Glomerular endothelial cell (primary cell): ENCODE data around the gene CCDC102A. TPM values are rescaled to one million over a fixed set of nuclear protein-coding genes. Genes with fewer than 3 reads are reported as not detected.

Experiments
- DNase-seq: peaks from one replicate; pipeline ENCODE4 v3.0.0-alpha.2; 2011; ENCODE audit warnings: low read depth, low spot score; ENCODE audit errors: extremely low read depth
- total RNA-seq: library from RNA; depleted of rRNA; stranded (reverse); fragments of >200 nt; gene quantifications from 2 replicates; pipeline ENCODE4 v1.2.3, GENCODE V29; 2015

The CCDC102A gene
- total RNA-seq, 1 donor from 2014 or later = 22.6 TPM

DNA sequence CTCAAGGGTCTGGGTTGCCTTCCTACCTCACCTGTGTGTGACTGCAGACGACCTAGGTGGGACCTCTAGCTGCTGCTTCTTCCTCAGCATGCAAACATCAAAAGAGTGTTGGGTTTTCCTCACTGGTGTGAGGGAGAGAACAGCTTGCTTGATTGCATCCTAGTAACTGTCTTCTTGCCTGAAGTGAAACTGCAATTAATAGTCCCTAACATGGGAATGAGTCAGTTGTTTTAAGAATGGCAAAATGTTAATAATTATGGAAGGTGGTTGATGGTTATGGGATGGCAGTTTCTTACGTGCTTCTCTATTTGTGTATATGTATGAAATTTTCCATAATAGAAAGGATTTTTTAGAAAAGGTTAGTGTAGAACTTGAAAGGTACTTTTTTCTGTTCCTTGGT lies 68.0 kb downstream of the CCDC102A start:
- DNase-seq = no peak

DNA sequence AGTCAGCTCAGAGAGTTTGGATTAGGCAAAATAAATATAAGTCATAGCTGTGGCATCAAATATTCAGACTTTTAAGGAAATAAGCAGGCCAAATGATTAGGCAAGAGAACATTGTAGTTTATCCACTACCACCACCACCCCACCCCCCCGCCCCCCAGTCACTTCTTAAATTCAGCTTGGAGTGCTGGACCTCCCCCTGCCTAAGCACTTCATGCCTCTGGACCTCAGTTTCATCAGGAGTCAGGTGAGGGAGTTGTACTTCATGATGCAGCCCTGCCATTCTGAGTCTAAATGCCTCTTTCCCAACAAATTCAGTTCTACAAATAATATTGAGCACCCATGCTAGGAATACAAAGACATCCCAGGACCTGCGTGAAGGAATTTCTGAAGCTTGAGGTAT lies 71.8 kb downstream of the CCDC102A start:
- no peak for DNase-seq

DNA sequence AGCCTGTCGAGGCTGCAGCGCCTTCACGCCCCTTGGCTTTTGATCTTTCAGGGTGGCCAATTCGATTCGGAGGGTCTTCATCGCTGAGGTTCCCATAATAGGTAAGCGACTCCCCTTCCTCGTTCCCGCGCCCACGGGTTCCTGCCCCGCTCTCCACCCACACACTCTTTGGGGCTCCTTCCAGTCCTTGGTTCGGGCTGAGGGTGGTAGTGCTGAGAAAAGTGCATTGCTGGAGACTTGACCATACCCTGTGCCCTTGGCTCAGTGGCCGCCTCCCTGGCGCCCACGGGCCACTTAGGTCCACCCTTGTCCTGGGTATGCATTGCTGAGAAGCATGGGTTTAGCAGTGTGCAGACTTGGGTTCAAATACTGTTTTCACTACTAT lies 73.4 kb downstream of the CCDC102A start:
- DNase-seq = no peak

DNA sequence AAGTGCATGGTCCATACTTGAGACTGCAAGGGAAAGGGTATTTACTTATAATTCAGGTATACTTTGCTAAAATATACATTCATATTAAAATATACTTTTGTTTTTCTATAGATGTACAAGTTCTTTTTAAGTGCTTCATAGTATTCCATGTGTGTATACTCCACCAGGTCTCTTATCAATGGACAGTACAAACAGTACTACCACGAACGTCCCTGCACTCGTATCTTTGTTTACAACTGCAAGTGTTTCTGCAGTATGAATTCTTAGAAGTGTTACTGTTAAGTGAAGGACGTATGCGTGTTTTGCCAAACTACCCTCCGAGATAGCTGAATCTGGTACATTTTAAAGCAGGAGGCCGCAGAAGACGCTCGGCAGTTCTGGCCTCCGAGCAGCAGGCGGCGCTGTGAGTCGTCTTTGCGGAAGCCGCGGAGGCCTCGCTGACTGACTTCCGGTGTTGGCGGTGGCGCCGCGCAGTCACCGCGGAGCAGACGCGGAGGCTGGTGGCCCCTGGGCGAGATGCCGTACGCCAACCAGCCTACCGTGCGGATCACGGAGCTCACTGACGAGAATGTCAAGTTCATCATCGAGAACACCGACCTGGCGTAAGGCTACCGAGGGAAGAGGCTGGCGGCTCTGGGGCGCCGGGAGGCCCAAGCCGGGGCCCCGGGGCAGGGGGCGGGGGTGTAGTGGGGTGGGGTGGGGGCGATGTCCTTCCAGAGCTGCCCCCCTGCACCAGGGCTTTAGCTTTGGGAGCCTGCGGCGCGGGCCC lies 74.0 kb downstream of the CCDC102A start, which contains the start of gene POLR2C:
Gene POLR2C, plus strand, starts transcription at position 471 of the 769 bp plus-strand sequence. Its CDS starts 46 bp downstream, at position 517.
- peak; percentile 36 for DNase-seq

Other genes with a start within 250 kb of the CCDC102A start
- 0.15 TPM in 1 of 2 replicates, not detected in the other for gene CCL22, start 177.8 kb downstream of the CCDC102A start, total RNA-seq
- gene CX3CL1, start 164.1 kb downstream of the CCDC102A start, total RNA-seq = 13.3 and 58.0 TPM in 2 replicates
- not detected in 2 replicates for gene CCL17, start 131.8 kb downstream of the CCDC102A start, total RNA-seq
- gene CIAPIN1, start 89.2 kb downstream of the CCDC102A start, total RNA-seq = 51.0 and 53.5 TPM in 2 replicates
- 27.8 and 41.7 TPM in 2 replicates for gene COQ9, start 89.1 kb downstream of the CCDC102A start, total RNA-seq
- gene POLR2C, start 73.9 kb downstream of the CCDC102A start, total RNA-seq = 87.5 and 99.6 TPM in 2 replicates
- 12.7 and 19.3 TPM in 2 replicates for gene DOK4, start 50.1 kb downstream of the CCDC102A start, total RNA-seq
- not detected in 2 replicates for gene ADGRG5, start 6.1 kb upstream of the CCDC102A start, total RNA-seq
- gene ADGRG1, start 92.1 kb upstream of the CCDC102A start, total RNA-seq = 129 and 222 TPM in 2 replicates
- gene ADGRG3, start 131.7 kb upstream of the CCDC102A start, total RNA-seq = 0.12 and 0.53 TPM in 2 replicates
- gene DRC7, start 158.2 kb upstream of the CCDC102A start, total RNA-seq = 0.05 TPM in 1 of 2 replicates, not detected in the other
- gene KATNB1, start 199.2 kb upstream of the CCDC102A start, total RNA-seq = 23.1 and 25.2 TPM in 2 replicates